ENCODE measurements around the gene CDV3.

DNA sequence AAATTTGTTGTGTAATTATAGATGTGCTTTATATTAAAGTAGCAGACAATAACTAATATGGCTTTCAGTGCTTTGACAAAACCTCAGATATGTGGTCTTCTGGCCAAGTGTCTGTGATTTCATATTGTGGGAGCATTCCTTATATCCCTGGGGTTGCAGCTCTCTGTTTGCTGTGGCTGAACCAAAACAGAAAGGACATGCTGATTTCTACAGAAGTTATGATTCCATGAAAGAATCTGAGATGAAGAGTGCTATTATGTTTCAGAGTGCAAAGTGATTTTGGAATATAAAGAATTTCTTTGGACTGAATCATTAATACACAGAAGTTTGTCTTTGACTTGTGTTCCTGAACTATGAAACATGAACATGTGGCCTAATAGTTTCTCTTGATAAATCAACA lies 36.5 kb downstream of the CDV3 start:
- TF ChIP-seq, protein P1, sequence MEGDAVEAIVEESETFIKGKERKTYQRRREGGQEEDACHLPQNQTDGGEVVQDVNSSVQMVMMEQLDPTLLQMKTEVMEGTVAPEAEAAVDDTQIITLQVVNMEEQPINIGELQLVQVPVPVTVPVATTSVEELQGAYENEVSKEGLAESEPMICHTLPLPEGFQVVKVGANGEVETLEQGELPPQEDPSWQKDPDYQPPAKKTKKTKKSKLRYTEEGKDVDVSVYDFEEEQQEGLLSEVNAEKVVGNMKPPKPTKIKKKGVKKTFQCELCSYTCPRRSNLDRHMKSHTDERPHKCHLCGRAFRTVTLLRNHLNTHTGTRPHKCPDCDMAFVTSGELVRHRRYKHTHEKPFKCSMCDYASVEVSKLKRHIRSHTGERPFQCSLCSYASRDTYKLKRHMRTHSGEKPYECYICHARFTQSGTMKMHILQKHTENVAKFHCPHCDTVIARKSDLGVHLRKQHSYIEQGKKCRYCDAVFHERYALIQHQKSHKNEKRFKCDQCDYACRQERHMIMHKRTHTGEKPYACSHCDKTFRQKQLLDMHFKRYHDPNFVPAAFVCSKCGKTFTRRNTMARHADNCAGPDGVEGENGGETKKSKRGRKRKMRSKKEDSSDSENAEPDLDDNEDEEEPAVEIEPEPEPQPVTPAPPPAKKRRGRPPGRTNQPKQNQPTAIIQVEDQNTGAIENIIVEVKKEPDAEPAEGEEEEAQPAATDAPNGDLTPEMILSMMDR (IDR thresholded peaks at IDR 0.05; ENCODE audit: insufficient read depth, low read length): no peak
- TF ChIP-seq REST (IDR thresholded peaks at IDR 0.05; ENCODE audit: insufficient replicate concordance, low read depth) (no peak), POLR2AphosphoS5 (IDR thresholded peaks at IDR 0.05; ENCODE audit: low read depth) (no peak), SPI1 (IDR thresholded peaks at IDR 0.05; ENCODE audit: borderline replicate concordance, low read depth) (no peak)
